WTC11 (cell line): ENCODE data around the gene ANAPC10. TPM values are rescaled to one million over a fixed set of nuclear protein-coding genes. Genes with fewer than 3 reads are reported as not detected.

Source experiments
- ATAC-seq: fragments of 200-7000 bp; cut with Tn5 transposase; 2 replicates; pipeline ENCODE4 v1.10.0; 2021; ENCODE audit warnings: mild to moderate bottlenecking, moderate library complexity
- CTCF ChIA-PET: fragments of 300-600 bp; sonication (Branson Sonifier 250); formaldehyde crosslinking; loops from one replicate; lab custom pipeline; 2021; ENCODE audit warnings: antibody characterized with exemption; lab: Charles Lee
- POLR2A ChIA-PET: fragments of 350-600 bp; sonication (Branson Sonifier 250); formaldehyde crosslinking; loops from one replicate; lab custom pipeline; 2021; ENCODE audit warnings: antibody characterized with exemption; lab: Charles Lee
- DNase-seq: peaks from one replicate; pipeline ENCODE4 v3.0.0; 2021; ENCODE audit warnings: low spot score
- H3K27ac Mint-ChIP-seq: 2 replicates; pipeline ENCODE4 v1.8.0; 2021; ENCODE audit warnings: mixed read lengths
- H3K27me3 Mint-ChIP-seq: 2 replicates; pipeline ENCODE4 v1.8.0; 2021; ENCODE audit warnings: low read depth, mild to moderate bottlenecking, moderate library complexity, mixed read lengths
- H3K36me3 Mint-ChIP-seq: 2 replicates; pipeline ENCODE4 v1.8.0; 2021; ENCODE audit warnings: mixed read lengths
- H3K4me1 Mint-ChIP-seq: 2 replicates; pipeline ENCODE4 v1.8.0; 2022; ENCODE audit warnings: mixed read lengths
- H3K4me3 Mint-ChIP-seq: 2 replicates; pipeline ENCODE4 v1.8.0; 2021; ENCODE audit warnings: mild to moderate bottlenecking, moderate library complexity, mixed read lengths
- H3K9me3 Mint-ChIP-seq: 2 replicates; pipeline ENCODE4 v1.8.0; 2021; ENCODE audit warnings: mixed read lengths
- CREM ChIP-seq: sonication (generic); formaldehyde crosslinking; IDR thresholded peaks from 2 replicates; pipeline ENCODE4 v1.8.1; 2022; ENCODE audit warnings: mild to moderate bottlenecking, missing genetic modification reagents, moderate library complexity
- ETV6 ChIP-seq: sonication (generic); formaldehyde crosslinking; IDR thresholded peaks from 2 replicates; pipeline ENCODE4 v1.8.1; 2022; ENCODE audit warnings: mild to moderate bottlenecking, missing genetic modification reagents
- FOXJ3 ChIP-seq: sonication (generic); formaldehyde crosslinking; IDR thresholded peaks from 2 replicates; pipeline ENCODE4 v1.9.0; 2021; ENCODE audit warnings: missing genetic modification reagents, mild to moderate bottlenecking, borderline replicate concordance
- JUN ChIP-seq: sonication (generic); formaldehyde crosslinking; IDR thresholded peaks from 2 replicates; pipeline ENCODE4 v1.8.0; 2023; ENCODE audit warnings: mild to moderate bottlenecking, missing genetic modification reagents
- RORB ChIP-seq: fragments of 250-450 bp; sonication (Bioruptor Pico); IDR thresholded peaks from 2 replicates; pipeline ENCODE4 v1.9.0; 2021; ENCODE audit warnings: mild to moderate bottlenecking
- TCF7 ChIP-seq: sonication (generic); formaldehyde crosslinking; IDR thresholded peaks from 2 replicates; pipeline ENCODE4 v1.8.0; 2022; ENCODE audit warnings: mild to moderate bottlenecking, low read depth, missing genetic modification reagents, moderate library complexity
- TEAD4 ChIP-seq: sonication (generic); formaldehyde crosslinking; IDR thresholded peaks from 2 replicates; pipeline ENCODE4 v1.8.0; 2022; ENCODE audit warnings: mild to moderate bottlenecking, missing genetic modification reagents
- TP53 ChIP-seq: sonication (generic); formaldehyde crosslinking; IDR thresholded peaks from 2 replicates; pipeline ENCODE4 v1.8.1; 2023; ENCODE audit warnings: mild to moderate bottlenecking, missing genetic modification reagents
- total RNA-seq: library from RNA; stranded (reverse); gene quantifications from 3 replicates; pipeline ENCODE4 v1.2.3, GENCODE V29; 2021
- TF ChIP-seq, protein P1 (sequence below): sonication (generic); formaldehyde crosslinking; IDR thresholded peaks from 2 replicates; pipeline ENCODE4 v1.8.0; 2023; ENCODE audit warnings: mild to moderate bottlenecking, missing genetic modification reagents
- TF ChIP-seq, protein P2 (sequence below): sonication (generic); formaldehyde crosslinking; IDR thresholded peaks from 2 replicates; pipeline ENCODE4 v1.8.0; 2023; ENCODE audit warnings: missing genetic modification reagents
- TF ChIP-seq, protein P3 (sequence below): fragments of 250-450 bp; sonication (Bioruptor Pico); conservative IDR thresholded peaks from 2 replicates; pipeline ENCODE4 v1.9.0; 2021; ENCODE audit warnings: mild to moderate bottlenecking
- TF ChIP-seq, protein P4 (sequence below): sonication (generic); formaldehyde crosslinking; IDR thresholded peaks from 2 replicates; pipeline ENCODE4 v1.8.1; 2023; ENCODE audit warnings: mild to moderate bottlenecking, missing genetic modification reagents, borderline replicate concordance
- TF ChIP-seq, protein P5 (sequence below): sonication (generic); formaldehyde crosslinking; IDR thresholded peaks from 2 replicates; pipeline ENCODE4 v1.8.1; 2023; ENCODE audit warnings: mild to moderate bottlenecking, missing genetic modification reagents, moderate library complexity
- TF ChIP-seq, protein P6 (sequence below): fragments of 200-600 bp; IDR thresholded peaks from 2 replicates; pipeline ENCODE4 v1.8.0; 2022; ENCODE audit warnings: antibody characterized with exemption
- TF ChIP-seq, protein P7 (sequence below): sonication (generic); formaldehyde crosslinking; IDR thresholded peaks from 2 replicates; pipeline ENCODE4 v1.8.1; 2022; ENCODE audit warnings: missing genetic modification reagents, borderline replicate concordance

ANAPC10 gene
- total RNA-seq, 1 experiment from 2014 or later = 18.2 TPM

DNA sequence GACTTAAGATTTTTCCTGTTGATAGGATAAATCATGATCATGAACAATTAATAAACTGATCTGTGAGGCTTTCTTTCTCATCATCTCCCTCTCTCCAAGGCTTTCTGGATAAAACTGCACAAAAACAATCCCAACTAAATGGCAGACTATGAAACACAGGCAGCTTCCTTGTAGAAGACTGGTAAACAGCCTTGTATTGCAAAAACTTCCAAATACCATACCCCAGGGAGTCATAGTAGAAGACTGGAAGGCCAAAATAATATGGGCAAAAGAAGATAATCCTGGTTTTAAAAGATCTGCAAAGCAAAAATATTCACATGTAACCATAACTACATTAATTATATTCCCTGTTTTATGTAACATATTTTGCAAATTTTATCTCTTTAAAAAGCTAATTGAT is 113.0 kb downstream of the ANAPC10 start (continued):
- no peak for TF ChIP-seq ETV6
- TF ChIP-seq, protein P1, sequence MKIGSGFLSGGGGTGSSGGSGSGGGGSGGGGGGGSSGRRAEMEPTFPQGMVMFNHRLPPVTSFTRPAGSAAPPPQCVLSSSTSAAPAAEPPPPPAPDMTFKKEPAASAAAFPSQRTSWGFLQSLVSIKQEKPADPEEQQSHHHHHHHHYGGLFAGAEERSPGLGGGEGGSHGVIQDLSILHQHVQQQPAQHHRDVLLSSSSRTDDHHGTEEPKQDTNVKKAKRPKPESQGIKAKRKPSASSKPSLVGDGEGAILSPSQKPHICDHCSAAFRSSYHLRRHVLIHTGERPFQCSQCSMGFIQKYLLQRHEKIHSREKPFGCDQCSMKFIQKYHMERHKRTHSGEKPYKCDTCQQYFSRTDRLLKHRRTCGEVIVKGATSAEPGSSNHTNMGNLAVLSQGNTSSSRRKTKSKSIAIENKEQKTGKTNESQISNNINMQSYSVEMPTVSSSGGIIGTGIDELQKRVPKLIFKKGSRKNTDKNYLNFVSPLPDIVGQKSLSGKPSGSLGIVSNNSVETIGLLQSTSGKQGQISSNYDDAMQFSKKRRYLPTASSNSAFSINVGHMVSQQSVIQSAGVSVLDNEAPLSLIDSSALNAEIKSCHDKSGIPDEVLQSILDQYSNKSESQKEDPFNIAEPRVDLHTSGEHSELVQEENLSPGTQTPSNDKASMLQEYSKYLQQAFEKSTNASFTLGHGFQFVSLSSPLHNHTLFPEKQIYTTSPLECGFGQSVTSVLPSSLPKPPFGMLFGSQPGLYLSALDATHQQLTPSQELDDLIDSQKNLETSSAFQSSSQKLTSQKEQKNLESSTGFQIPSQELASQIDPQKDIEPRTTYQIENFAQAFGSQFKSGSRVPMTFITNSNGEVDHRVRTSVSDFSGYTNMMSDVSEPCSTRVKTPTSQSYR (CRISPR knock-in tag) = no peak
- no peak for TF ChIP-seq RORB (CRISPR knock-in tag)
- no peak for TF ChIP-seq TEAD4 (CRISPR knock-in tag)

DNA sequence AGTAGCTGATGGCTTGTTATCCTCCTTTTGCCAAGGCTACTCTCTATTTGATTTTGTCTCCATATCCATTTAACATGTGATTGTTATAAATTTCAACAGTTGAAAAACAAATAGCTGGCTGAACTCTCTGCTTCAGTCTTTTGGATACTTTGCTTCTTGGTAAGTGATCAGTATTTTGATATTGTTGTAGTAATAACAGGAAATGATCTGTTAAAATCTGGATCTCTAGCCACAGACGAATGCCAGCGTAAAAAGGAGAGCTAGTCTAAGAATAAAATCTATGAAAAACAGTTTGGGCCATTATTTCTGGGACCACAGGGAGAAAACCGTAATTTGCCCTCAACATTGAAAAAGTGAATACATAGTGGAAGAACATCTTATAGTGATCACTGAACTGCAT is 113.8 kb downstream of the ANAPC10 start:
- TF ChIP-seq ETV6 = no peak
- no peak for TF ChIP-seq JUN
- TF ChIP-seq, protein P2, sequence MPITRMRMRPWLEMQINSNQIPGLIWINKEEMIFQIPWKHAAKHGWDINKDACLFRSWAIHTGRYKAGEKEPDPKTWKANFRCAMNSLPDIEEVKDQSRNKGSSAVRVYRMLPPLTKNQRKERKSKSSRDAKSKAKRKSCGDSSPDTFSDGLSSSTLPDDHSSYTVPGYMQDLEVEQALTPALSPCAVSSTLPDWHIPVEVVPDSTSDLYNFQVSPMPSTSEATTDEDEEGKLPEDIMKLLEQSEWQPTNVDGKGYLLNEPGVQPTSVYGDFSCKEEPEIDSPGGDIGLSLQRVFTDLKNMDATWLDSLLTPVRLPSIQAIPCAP (CRISPR knock-in tag) = no peak
- TF ChIP-seq, protein P3, sequence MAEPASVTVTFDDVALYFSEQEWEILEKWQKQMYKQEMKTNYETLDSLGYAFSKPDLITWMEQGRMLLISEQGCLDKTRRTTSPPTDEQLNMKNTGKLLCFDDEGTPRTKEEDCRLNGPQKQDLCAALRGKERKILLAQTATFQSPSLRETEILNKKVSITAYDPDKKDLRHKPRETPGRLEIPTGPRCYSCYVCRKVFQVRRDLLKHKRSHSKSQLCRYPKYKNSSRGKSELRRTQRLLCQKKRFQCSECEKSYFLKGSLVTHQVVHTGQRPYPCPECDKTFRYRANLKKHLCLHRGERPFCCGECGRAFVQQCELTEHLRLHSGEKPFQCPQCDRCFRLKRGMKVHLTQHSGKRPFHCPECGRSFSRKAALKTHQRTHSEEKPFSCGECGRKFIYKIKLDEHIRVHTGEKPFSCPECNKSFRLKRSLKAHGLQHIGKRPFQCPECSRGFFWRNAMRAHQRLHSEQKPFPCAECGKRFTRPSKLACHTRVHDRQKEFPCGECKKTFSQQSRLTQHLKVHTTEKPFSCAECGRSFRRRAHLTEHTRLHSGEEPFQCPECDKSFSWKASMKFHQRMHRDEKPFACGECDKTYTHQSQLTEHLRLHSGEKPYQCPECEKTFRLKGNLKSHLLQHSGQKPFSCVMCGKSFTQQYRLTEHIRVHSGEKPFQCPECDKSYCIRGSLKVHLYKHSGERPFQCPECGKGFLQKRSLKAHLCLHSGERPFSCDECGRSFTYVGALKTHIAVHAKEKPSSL (CRISPR knock-in tag) = no peak
- ChIA-PET POLR2A (no interaction called here), CTCF (no interaction called here)
- peaks cover 3% of the 10 kb centered on the region; the same call in 1 of the 2 replicates for H3K4me1 Mint-ChIP-seq
- peaks cover 20% of the 10 kb centered on the region for H3K36me3 Mint-ChIP-seq
- no peak overlapping the region for H3K27ac Mint-ChIP-seq
- ATAC-seq (no peak), DNase-seq (no peak)
- no peak overlapping the region for H3K4me3 Mint-ChIP-seq
- no peaks in the 10 kb centered on the region for H3K27me3 Mint-ChIP-seq
- H3K9me3 Mint-ChIP-seq = peaks cover 29% of the 10 kb centered on the region

DNA sequence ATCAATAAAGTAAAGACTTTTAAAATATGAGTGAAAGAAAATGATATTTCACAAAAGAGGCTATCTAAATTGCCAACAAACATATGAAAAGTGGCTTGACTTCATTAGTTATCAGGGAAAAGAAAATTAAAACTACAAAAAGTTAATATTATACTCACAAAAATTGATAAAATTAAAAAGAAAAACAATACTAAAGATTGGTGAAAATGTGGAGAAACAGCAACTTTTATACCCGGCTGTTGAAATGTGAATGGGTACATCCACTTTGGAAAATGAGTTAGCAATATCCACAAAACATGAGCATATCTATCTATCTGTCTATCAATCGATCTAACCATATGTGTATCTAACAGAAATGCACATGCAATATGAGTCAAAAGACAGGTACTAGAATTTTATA is 122.3 kb downstream of the ANAPC10 start:
- H3K36me3 Mint-ChIP-seq = peaks cover 9% of the 10 kb centered on the region; the same call in 1 of the 2 replicates
- DNase-seq (no peak), ATAC-seq (no peak)
- CTCF ChIA-PET = no interaction called here
- POLR2A ChIA-PET = no interaction called here
- no peak overlapping the region for H3K27ac Mint-ChIP-seq
- H3K9me3 Mint-ChIP-seq = peaks cover 12% of the 10 kb centered on the region
- H3K4me3 Mint-ChIP-seq = no peak overlapping the region
- H3K4me1 Mint-ChIP-seq = no peaks in the 10 kb centered on the region
- no peaks in the 10 kb centered on the region for H3K27me3 Mint-ChIP-seq
- TF ChIP-seq, protein P4, sequence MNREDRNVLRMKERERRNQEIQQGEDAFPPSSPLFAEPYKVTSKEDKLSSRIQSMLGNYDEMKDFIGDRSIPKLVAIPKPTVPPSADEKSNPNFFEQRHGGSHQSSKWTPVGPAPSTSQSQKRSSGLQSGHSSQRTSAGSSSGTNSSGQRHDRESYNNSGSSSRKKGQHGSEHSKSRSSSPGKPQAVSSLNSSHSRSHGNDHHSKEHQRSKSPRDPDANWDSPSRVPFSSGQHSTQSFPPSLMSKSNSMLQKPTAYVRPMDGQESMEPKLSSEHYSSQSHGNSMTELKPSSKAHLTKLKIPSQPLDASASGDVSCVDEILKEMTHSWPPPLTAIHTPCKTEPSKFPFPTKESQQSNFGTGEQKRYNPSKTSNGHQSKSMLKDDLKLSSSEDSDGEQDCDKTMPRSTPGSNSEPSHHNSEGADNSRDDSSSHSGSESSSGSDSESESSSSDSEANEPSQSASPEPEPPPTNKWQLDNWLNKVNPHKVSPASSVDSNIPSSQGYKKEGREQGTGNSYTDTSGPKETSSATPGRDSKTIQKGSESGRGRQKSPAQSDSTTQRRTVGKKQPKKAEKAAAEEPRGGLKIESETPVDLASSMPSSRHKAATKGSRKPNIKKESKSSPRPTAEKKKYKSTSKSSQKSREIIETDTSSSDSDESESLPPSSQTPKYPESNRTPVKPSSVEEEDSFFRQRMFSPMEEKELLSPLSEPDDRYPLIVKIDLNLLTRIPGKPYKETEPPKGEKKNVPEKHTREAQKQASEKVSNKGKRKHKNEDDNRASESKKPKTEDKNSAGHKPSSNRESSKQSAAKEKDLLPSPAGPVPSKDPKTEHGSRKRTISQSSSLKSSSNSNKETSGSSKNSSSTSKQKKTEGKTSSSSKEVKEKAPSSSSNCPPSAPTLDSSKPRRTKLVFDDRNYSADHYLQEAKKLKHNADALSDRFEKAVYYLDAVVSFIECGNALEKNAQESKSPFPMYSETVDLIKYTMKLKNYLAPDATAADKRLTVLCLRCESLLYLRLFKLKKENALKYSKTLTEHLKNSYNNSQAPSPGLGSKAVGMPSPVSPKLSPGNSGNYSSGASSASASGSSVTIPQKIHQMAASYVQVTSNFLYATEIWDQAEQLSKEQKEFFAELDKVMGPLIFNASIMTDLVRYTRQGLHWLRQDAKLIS (CRISPR knock-in tag) = no peak
- no peak for TF ChIP-seq TCF7
- TF ChIP-seq, protein P5, sequence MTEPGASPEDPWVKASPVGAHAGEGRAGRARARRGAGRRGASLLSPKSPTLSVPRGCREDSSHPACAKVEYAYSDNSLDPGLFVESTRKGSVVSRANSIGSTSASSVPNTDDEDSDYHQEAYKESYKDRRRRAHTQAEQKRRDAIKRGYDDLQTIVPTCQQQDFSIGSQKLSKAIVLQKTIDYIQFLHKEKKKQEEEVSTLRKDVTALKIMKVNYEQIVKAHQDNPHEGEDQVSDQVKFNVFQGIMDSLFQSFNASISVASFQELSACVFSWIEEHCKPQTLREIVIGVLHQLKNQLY (CRISPR knock-in tag) = no peak
- TF ChIP-seq, protein P6, sequence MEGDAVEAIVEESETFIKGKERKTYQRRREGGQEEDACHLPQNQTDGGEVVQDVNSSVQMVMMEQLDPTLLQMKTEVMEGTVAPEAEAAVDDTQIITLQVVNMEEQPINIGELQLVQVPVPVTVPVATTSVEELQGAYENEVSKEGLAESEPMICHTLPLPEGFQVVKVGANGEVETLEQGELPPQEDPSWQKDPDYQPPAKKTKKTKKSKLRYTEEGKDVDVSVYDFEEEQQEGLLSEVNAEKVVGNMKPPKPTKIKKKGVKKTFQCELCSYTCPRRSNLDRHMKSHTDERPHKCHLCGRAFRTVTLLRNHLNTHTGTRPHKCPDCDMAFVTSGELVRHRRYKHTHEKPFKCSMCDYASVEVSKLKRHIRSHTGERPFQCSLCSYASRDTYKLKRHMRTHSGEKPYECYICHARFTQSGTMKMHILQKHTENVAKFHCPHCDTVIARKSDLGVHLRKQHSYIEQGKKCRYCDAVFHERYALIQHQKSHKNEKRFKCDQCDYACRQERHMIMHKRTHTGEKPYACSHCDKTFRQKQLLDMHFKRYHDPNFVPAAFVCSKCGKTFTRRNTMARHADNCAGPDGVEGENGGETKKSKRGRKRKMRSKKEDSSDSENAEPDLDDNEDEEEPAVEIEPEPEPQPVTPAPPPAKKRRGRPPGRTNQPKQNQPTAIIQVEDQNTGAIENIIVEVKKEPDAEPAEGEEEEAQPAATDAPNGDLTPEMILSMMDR = no peak
- TF ChIP-seq, protein P7, sequence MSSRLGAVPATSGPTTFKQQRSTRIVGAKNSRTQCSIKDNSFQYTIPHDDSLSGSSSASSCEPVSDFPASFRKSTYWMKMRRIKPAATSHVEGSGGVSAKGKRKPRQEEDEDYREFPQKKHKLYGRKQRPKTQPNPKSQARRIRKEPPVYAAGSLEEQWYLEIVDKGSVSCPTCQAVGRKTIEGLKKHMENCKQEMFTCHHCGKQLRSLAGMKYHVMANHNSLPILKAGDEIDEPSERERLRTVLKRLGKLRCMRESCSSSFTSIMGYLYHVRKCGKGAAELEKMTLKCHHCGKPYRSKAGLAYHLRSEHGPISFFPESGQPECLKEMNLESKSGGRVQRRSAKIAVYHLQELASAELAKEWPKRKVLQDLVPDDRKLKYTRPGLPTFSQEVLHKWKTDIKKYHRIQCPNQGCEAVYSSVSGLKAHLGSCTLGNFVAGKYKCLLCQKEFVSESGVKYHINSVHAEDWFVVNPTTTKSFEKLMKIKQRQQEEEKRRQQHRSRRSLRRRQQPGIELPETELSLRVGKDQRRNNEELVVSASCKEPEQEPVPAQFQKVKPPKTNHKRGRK = no peak
- TF ChIP-seq FOXJ3 (CRISPR knock-in tag) = no peak
- TF ChIP-seq CREM (CRISPR knock-in tag) = no peak
- no peak for TF ChIP-seq TP53
